GM23338 (cell line): ENCODE measurements around the gene FMN1.

ENCODE experiments used
- CREB1 ChIP-seq: fragments of 250-450 bp; sonication (Bioruptor Pico); IDR thresholded peaks from 2 replicates; pipeline ENCODE4 v1.5.0; 2020; ENCODE audit warnings: low read depth, mild to moderate bottlenecking, moderate library complexity
- CTCF ChIP-seq, 2 experiments: fragments of 200-600 bp in 1 of 2; sonication (generic) in 1 of 2; conservative IDR thresholded peaks; 2 replicates each; pipeline versions ENCODE4 v1.5.1 to v1.6.1; 2016 to 2017; ENCODE audit warnings: antibody characterized with exemption in 2 of 2, low read depth in 2 of 2, mild to moderate bottlenecking in 2 of 2, moderate library complexity in 1 of 2
- ETS1 ChIP-seq: IDR thresholded peaks from 2 replicates; pipeline ENCODE4 v1.6.1; 2016; ENCODE audit warnings: antibody characterized with exemption
- EZH2 ChIP-seq: fragments of 200-600 bp; sonication (generic); IDR thresholded peaks from one replicate; pipeline ENCODE4 v1.8.0; 2017; ENCODE audit warnings: antibody characterized with exemption, mild to moderate bottlenecking, low read depth; ENCODE audit not compliant: unreplicated experiment
- EZH2phosphoT487 ChIP-seq: fragments of 200-600 bp; sonication (generic); IDR thresholded peaks from one replicate; pipeline ENCODE4 v1.8.1; 2018; ENCODE audit warnings: antibody characterized with exemption; ENCODE audit not compliant: unreplicated experiment
- JUNB ChIP-seq: IDR thresholded peaks from one replicate; pipeline ENCODE4 v1.6.1; 2016; ENCODE audit warnings: antibody characterized with exemption; ENCODE audit not compliant: unreplicated experiment
- NANOG ChIP-seq: IDR thresholded peaks from 2 replicates; pipeline ENCODE4 v1.6.1; 2016; ENCODE audit warnings: antibody characterized with exemption, borderline replicate concordance
- POLR2AphosphoS5 ChIP-seq: IDR thresholded peaks from 2 replicates; pipeline ENCODE4 v1.6.1; 2016; ENCODE audit warnings: antibody characterized with exemption, low read depth
- STAT1 ChIP-seq: IDR thresholded peaks from one replicate; pipeline ENCODE4 v1.6.1; 2016; ENCODE audit warnings: antibody characterized with exemption; ENCODE audit not compliant: unreplicated experiment
- ZNF114 ChIP-seq: fragments of 250-450 bp; sonication (Bioruptor Pico); IDR thresholded peaks from 2 replicates; pipeline ENCODE4 v1.5.0; 2020; ENCODE audit warnings: mild to moderate bottlenecking, moderate library complexity
- TF ChIP-seq, protein P1 (sequence below): IDR thresholded peaks from one replicate; pipeline ENCODE4 v1.6.1; 2018; ENCODE audit warnings: antibody characterized with exemption; ENCODE audit not compliant: unreplicated experiment

DNA sequence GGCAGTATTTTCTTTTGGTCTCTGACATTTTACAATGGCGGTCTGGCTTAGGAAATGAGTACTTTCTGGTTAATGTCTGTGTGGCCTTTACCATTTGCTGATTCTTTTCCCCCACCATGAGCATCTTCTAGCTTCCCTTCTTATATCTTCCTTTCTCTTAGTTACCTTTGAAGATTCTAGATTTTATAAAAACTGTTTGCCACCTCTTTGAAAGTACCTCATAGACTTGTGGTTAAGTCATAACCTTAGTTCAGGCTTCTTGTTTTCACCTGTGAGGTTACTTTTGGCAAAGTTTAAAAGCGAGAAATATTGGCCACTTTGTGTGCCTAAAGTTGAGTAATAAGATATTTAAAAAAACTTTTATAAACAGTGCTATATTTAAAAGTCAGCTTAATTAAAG is 147.4 kb downstream of the FMN1 start:
- TF ChIP-seq CTCF (conservative IDR thresholded peaks at IDR 0.05; ENCODE audit: low read depth in 2 of 2) = no peak
- TF ChIP-seq EZH2phosphoT487 = no peak
- TF ChIP-seq, protein P1, sequence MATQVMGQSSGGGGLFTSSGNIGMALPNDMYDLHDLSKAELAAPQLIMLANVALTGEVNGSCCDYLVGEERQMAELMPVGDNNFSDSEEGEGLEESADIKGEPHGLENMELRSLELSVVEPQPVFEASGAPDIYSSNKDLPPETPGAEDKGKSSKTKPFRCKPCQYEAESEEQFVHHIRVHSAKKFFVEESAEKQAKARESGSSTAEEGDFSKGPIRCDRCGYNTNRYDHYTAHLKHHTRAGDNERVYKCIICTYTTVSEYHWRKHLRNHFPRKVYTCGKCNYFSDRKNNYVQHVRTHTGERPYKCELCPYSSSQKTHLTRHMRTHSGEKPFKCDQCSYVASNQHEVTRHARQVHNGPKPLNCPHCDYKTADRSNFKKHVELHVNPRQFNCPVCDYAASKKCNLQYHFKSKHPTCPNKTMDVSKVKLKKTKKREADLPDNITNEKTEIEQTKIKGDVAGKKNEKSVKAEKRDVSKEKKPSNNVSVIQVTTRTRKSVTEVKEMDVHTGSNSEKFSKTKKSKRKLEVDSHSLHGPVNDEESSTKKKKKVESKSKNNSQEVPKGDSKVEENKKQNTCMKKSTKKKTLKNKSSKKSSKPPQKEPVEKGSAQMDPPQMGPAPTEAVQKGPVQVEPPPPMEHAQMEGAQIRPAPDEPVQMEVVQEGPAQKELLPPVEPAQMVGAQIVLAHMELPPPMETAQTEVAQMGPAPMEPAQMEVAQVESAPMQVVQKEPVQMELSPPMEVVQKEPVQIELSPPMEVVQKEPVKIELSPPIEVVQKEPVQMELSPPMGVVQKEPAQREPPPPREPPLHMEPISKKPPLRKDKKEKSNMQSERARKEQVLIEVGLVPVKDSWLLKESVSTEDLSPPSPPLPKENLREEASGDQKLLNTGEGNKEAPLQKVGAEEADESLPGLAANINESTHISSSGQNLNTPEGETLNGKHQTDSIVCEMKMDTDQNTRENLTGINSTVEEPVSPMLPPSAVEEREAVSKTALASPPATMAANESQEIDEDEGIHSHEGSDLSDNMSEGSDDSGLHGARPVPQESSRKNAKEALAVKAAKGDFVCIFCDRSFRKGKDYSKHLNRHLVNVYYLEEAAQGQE = no peak
- TF ChIP-seq NANOG = no peak
- no peak for TF ChIP-seq EZH2
- no peak for TF ChIP-seq ETS1
- no peak for TF ChIP-seq POLR2AphosphoS5
- no peak for TF ChIP-seq CREB1 (CRISPR knock-in tag)
- TF ChIP-seq STAT1 = no peak
- no peak for TF ChIP-seq JUNB
- TF ChIP-seq ZNF114 = no peak
